ENCODE results near the gene CLN6.

DNA sequence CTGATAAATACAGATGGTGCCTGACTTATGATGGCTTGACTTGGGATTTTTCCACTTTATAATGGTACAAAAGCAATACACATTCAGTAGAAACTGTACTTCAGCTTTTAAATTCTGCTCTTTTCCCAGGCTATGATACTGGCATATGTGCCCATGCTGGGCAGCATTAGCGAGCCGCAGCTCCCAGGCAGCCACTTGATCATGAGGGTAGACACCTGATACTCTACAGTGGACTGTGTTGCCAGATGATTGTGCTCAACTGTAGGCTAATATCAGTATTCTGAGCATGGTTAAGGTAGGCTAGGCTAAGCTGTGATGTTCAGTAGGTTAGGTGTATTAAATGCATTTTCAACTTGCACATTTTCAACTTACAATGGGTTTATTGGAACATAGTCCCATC, 30.4 kb upstream of the CLN6 start:
- TF ChIP-seq, protein P1, sequence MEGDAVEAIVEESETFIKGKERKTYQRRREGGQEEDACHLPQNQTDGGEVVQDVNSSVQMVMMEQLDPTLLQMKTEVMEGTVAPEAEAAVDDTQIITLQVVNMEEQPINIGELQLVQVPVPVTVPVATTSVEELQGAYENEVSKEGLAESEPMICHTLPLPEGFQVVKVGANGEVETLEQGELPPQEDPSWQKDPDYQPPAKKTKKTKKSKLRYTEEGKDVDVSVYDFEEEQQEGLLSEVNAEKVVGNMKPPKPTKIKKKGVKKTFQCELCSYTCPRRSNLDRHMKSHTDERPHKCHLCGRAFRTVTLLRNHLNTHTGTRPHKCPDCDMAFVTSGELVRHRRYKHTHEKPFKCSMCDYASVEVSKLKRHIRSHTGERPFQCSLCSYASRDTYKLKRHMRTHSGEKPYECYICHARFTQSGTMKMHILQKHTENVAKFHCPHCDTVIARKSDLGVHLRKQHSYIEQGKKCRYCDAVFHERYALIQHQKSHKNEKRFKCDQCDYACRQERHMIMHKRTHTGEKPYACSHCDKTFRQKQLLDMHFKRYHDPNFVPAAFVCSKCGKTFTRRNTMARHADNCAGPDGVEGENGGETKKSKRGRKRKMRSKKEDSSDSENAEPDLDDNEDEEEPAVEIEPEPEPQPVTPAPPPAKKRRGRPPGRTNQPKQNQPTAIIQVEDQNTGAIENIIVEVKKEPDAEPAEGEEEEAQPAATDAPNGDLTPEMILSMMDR (IDR thresholded peaks at IDR 0.05; ENCODE audit: poor library complexity): no peak
- TF ChIP-seq EZH2phosphoT487 (IDR thresholded peaks at IDR 0.05; ENCODE audit: low read depth, severe bottlenecking, unreplicated experiment): no peak
- TF ChIP-seq EZH2 (IDR thresholded peaks at IDR 0.05; ENCODE audit: borderline replicate concordance): no peak
